Stomach (tissue), 4 donors: ENCODE results near the gene ANKRD23.

Source experiments
- POLR2A ChIP-seq, 4 donors: fragments of 450-650 bp; IDR thresholded peaks; one replicate each; pipeline ENCODE4 v1.6.1; 2016; ENCODE audit warnings: antibody characterized with exemption in 4 of 4, control low read depth in 2 of 4, mild to moderate bottlenecking in 1 of 4, moderate library complexity in 1 of 4
- TF ChIP-seq, protein P1 (sequence below), 7 experiments: fragments of 450-650 bp in 4 of 7; fragments of 200-600 bp in 3 of 7; sonication (generic) in 3 of 7; IDR thresholded peaks; one replicate each; pipeline ENCODE4 v1.5.1; 2016 to 2019; ENCODE audit warnings: antibody characterized with exemption in 7 of 7, control low read depth in 2 of 7, mild to moderate bottlenecking in 1 of 7

DNA sequence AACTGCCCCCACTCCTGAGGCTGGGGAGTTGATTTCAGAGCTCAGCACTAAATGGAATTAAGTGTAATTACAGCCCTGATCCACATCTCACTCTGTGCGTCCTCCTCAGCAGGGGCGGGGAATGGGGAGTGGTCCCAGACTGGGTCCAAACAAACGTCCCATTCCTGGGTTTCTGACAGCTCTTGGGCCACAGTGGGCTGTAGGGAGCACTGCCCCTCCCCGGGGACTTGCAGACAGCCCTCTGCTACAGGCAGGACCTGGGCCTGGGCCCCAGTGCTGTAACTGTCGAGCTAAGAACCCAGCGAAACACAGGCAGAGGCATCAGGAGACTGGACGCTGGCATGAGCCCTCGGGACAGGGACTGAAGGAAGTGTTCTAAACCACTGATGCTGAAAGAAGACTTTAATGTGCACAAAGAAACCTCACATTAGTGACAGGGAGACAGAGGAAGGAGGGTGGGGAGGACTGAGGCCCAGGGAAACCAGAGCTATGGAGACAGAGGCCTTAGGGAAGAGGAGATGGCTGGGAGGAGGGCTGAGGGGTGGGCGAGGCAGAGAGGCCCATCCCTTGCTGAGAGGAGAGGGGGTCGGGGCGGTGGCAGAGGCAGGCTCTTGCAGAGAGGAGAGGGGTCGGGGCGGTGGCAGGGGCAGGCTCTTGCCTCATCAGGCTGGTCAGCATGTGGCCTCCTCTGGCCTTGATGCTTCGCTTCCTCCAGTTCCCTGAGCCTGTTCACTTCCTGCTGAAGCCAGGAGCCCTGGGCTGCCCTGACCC, 31.9 kb upstream of the ANKRD23 start:
- TF ChIP-seq, protein P1, sequence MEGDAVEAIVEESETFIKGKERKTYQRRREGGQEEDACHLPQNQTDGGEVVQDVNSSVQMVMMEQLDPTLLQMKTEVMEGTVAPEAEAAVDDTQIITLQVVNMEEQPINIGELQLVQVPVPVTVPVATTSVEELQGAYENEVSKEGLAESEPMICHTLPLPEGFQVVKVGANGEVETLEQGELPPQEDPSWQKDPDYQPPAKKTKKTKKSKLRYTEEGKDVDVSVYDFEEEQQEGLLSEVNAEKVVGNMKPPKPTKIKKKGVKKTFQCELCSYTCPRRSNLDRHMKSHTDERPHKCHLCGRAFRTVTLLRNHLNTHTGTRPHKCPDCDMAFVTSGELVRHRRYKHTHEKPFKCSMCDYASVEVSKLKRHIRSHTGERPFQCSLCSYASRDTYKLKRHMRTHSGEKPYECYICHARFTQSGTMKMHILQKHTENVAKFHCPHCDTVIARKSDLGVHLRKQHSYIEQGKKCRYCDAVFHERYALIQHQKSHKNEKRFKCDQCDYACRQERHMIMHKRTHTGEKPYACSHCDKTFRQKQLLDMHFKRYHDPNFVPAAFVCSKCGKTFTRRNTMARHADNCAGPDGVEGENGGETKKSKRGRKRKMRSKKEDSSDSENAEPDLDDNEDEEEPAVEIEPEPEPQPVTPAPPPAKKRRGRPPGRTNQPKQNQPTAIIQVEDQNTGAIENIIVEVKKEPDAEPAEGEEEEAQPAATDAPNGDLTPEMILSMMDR (IDR thresholded peaks at IDR 0.05), result no peak
- no peak for TF ChIP-seq POLR2A (IDR thresholded peaks at IDR 0.05)
